IMR-90 (cell line): ENCODE measurements around the gene KIF12. TPM values are rescaled to one million over a fixed set of nuclear protein-coding genes. Genes with fewer than 3 reads are reported as not detected.

Experiments
- ATAC-seq: fragments of 200-7000 bp; cut with Tn5 transposase; 2 replicates; pipeline ENCODE4 v1.9.1; 2020; ENCODE audit warnings: low read depth, mild to moderate bottlenecking, moderate library complexity
- BruUV-seq: library from RNA; stranded (reverse); fragments of 400-500 nt; replicated peaks from 2 replicates; lab custom pipeline; 2021; lab: Mats Ljungman, UMichigan
- CTCF ChIA-PET: fragments of 300-600 bp; formaldehyde crosslinking; extraction: SDS; loops from one replicate; lab custom pipeline; 2021; ENCODE audit warnings: antibody characterized with exemption; lab: Yijun Ruan, JAX
- POLR2A ChIA-PET: fragments of 300-600 bp; sonication (Branson Sonifier 250); formaldehyde crosslinking; loops from one replicate; lab custom pipeline; 2022; ENCODE audit warnings: antibody characterized with exemption; ENCODE audit not compliant: unreplicated experiment; lab: Charles Lee
- DNase-seq: peaks from one replicate; pipeline ENCODE4 v3.0.0; 2013
- H2AFZ ChIP-seq: replicated peaks from 2 replicates; pipeline ENCODE3; 2013; ENCODE audit warnings: low read length, mild to moderate bottlenecking; ENCODE audit not compliant: poor library complexity
- H2AK5ac ChIP-seq: 2 replicates; pipeline ENCODE4 v1.6.1; 2013; ENCODE audit warnings: low read depth, low read length, inconsistent platforms
- H2AK9ac ChIP-seq: replicated peaks from 2 replicates; pipeline ENCODE3; 2013; ENCODE audit warnings: mild to moderate bottlenecking, low read depth, low read length, moderate library complexity; ENCODE audit not compliant: poor library complexity
- H2BK120ac ChIP-seq: 2 replicates; pipeline ENCODE4 v1.6.1; 2013; ENCODE audit warnings: low read depth, low read length, inconsistent platforms
- H2BK15ac ChIP-seq: 3 replicates; pipeline ENCODE4 v1.6.1; 2013; ENCODE audit warnings: low read depth, low read length, inconsistent platforms
- H2BK20ac ChIP-seq: 2 replicates; pipeline ENCODE4 v1.6.1; 2013; ENCODE audit warnings: low read depth, mild to moderate bottlenecking, inconsistent platforms, low read length, moderate library complexity
- H2BK5ac ChIP-seq: 2 replicates; pipeline ENCODE4 v1.6.1; 2013; ENCODE audit warnings: mild to moderate bottlenecking, low read depth, low read length, inconsistent platforms; ENCODE audit not compliant: poor library complexity, severe bottlenecking
- H3K14ac ChIP-seq: replicated peaks from 2 replicates; pipeline ENCODE4 v1.6.1; 2013; ENCODE audit warnings: low read depth, low read length, inconsistent platforms
- H3K18ac ChIP-seq: 2 replicates; pipeline ENCODE4 v1.6.1; 2013; ENCODE audit warnings: low read depth, low read length, control low read depth
- H3K23ac ChIP-seq: 2 replicates; pipeline ENCODE4 v1.6.1; 2013; ENCODE audit warnings: low read depth, low read length, inconsistent platforms
- H3K27ac ChIP-seq: 2 replicates; pipeline ENCODE4 v1.5.1; 2013; ENCODE audit warnings: mild to moderate bottlenecking, control low read depth, low read length; ENCODE audit not compliant: insufficient read depth
- H3K27me3 ChIP-seq: 2 replicates; pipeline ENCODE4 v1.6.1; 2013; ENCODE audit warnings: low read length; ENCODE audit not compliant: control insufficient read depth, insufficient read depth
- H3K36me3 ChIP-seq: 2 replicates; pipeline ENCODE4 v1.6.1; 2013; ENCODE audit warnings: low read length, mixed read lengths; ENCODE audit not compliant: control insufficient read depth, insufficient read depth
- H3K4ac ChIP-seq: 2 replicates; pipeline ENCODE4 v1.6.1; 2013; ENCODE audit warnings: low read depth, low read length, inconsistent platforms
- H3K4me1 ChIP-seq: 2 replicates; pipeline ENCODE4 v1.6.1; 2013; ENCODE audit warnings: low read length, mixed read lengths; ENCODE audit not compliant: control insufficient read depth, insufficient read depth
- H3K4me2 ChIP-seq: 2 replicates; pipeline ENCODE4 v1.6.1; 2013; ENCODE audit warnings: low read depth, mild to moderate bottlenecking, control low read depth, low read length, moderate library complexity
- H3K4me3 ChIP-seq: 2 replicates; pipeline ENCODE4 v1.5.1; 2013; ENCODE audit warnings: low read depth, mild to moderate bottlenecking, control low read depth, low read length, moderate library complexity; ENCODE audit not compliant: insufficient read depth
- H3K56ac ChIP-seq: 2 replicates; pipeline ENCODE4 v1.6.1; 2013; ENCODE audit warnings: low read length, inconsistent platforms; ENCODE audit not compliant: insufficient read depth; ENCODE audit errors: extremely low read depth
- H3K79me1 ChIP-seq, 2 experiments: 2 replicates each; pipeline ENCODE4 v1.6.1; 2013; ENCODE audit warnings: low read length in 2 of 2, inconsistent platforms in 1 of 2, low read depth in 1 of 2
- H3K9ac ChIP-seq: 2 replicates; pipeline ENCODE4 v1.6.1; 2013; ENCODE audit warnings: low read depth, low read length, control low read depth
- H3K9me1 ChIP-seq: 2 replicates; pipeline ENCODE4 v1.6.1; 2013; ENCODE audit warnings: low read length, inconsistent platforms; ENCODE audit not compliant: insufficient read depth
- H3K9me3 ChIP-seq: 2 replicates; pipeline ENCODE4 v1.6.1; 2013; ENCODE audit warnings: low read length; ENCODE audit not compliant: control insufficient read depth, insufficient read depth
- H4K20me1 ChIP-seq: 2 replicates; pipeline ENCODE4 v1.6.1; 2013; ENCODE audit warnings: low read length, inconsistent platforms; ENCODE audit not compliant: insufficient read depth
- H4K5ac ChIP-seq: 2 replicates; pipeline ENCODE4 v1.6.1; 2013; ENCODE audit warnings: mild to moderate bottlenecking, low read depth, low read length, control low read depth
- H4K8ac ChIP-seq, 2 experiments: 2 replicates each; pipeline ENCODE4 v1.6.1; 2013; ENCODE audit warnings: low read depth in 2 of 2, low read length in 2 of 2, control low read depth in 1 of 2, inconsistent platforms in 1 of 2
- H4K91ac ChIP-seq: 2 replicates; pipeline ENCODE4 v1.6.1; 2013; ENCODE audit warnings: low read depth, low read length, inconsistent platforms; ENCODE audit not compliant: insufficient read depth
- BHLHE40 ChIP-seq: fragments of 150-350 bp; IDR thresholded peaks from 2 replicates; pipeline ENCODE4 v1.6.1; 2016; ENCODE audit warnings: mild to moderate bottlenecking, low read depth, low read length
- CEBPB ChIP-seq: IDR thresholded peaks from 2 replicates; pipeline ENCODE4 v1.6.1; 2012; ENCODE audit warnings: low read depth, low read length, improper control_type of control experiment
- CHD1 ChIP-seq: IDR thresholded peaks from 2 replicates; pipeline ENCODE4 v1.6.1; 2012; ENCODE audit warnings: low read depth, low read length, improper control_type of control experiment
- ELK1 ChIP-seq: fragments of 150-350 bp; IDR thresholded peaks from 2 replicates; pipeline ENCODE4 v1.6.1; 2016; ENCODE audit warnings: low read depth, mild to moderate bottlenecking, low read length, moderate library complexity, borderline replicate concordance
- FOS ChIP-seq: fragments of 150-350 bp; IDR thresholded peaks from 2 replicates; pipeline ENCODE4 v1.6.1; 2016; ENCODE audit warnings: low read depth, low read length
- MAFK ChIP-seq: IDR thresholded peaks from 2 replicates; pipeline ENCODE4 v1.6.1; 2012; ENCODE audit warnings: low read depth, low read length, improper control_type of control experiment
- MAZ ChIP-seq: IDR thresholded peaks from 2 replicates; pipeline ENCODE4 v1.6.1; 2012; ENCODE audit warnings: low read depth, mild to moderate bottlenecking, low read length, improper control_type of control experiment, moderate library complexity, borderline replicate concordance
- MXI1 ChIP-seq: IDR thresholded peaks from 2 replicates; pipeline ENCODE4 v1.6.1; 2012; ENCODE audit warnings: low read depth, mild to moderate bottlenecking, low read length, moderate library complexity, borderline replicate concordance
- NFE2L2 ChIP-seq: fragments of 150-350 bp; IDR thresholded peaks from 2 replicates; pipeline ENCODE4 v1.6.1; 2016; ENCODE audit warnings: low read depth, mild to moderate bottlenecking, low read length
- POLR2A ChIP-seq: IDR thresholded peaks from 2 replicates; pipeline ENCODE4 v1.6.1; 2012; ENCODE audit warnings: mild to moderate bottlenecking, low read depth, low read length
- RAD21 ChIP-seq: IDR thresholded peaks from 2 replicates; pipeline ENCODE4 v1.6.1; 2012; ENCODE audit warnings: low read length, improper control_type of control experiment
- RCOR1 ChIP-seq: IDR thresholded peaks from 2 replicates; pipeline ENCODE4 v1.6.1; 2012; ENCODE audit warnings: mild to moderate bottlenecking, low read length, improper control_type of control experiment; ENCODE audit not compliant: insufficient replicate concordance
- RFX5 ChIP-seq: IDR thresholded peaks from 2 replicates; pipeline ENCODE4 v1.8.0; 2012; ENCODE audit warnings: low read depth, mild to moderate bottlenecking, low read length, moderate library complexity
- WGBS, 2 experiments: methylation state at CpG; one replicate each; pipeline versions ENCODE4 v1.1.5 to v1.1.7; 2013; ENCODE audit warnings: missing lambda C conversion rate in 2 of 2; ENCODE audit not compliant: insufficient read length in 1 of 2; ENCODE audit errors: extremely low coverage in 2 of 2; 5-methylcytosine and 5-hydroxymethylcytosine counted together
- dilution Hi-C: fragments of 300-500 bp; cut with HindIII; formaldehyde crosslinking; loops from one replicate; pipeline ENCODE4 v1.14.3; 2018; ENCODE audit warnings: low sequenced_read_pairs; ENCODE audit not compliant: unreplicated experiment
- in situ Hi-C: fragments of 300-500 bp; cut with MboI; formaldehyde crosslinking; loops from 3 replicates; pipeline ENCODE4 v1.14.3; 2019; ENCODE audit warnings: low sequenced_read_pairs, inconsistent platforms, mixed read lengths
- intact Hi-C: fragments of 100-400 bp; cut with micrococcal nuclease; formaldehyde crosslinking; loops from 2 replicates; pipeline ENCODE4 v1.10.0; 2022
- polyA plus RNA-seq, 3 experiments: library from polyadenylated mRNA; depleted of rRNA; stranded (reverse); fragments of >200 nt; gene quantifications; 2 replicates each; pipeline ENCODE4 v1.2.3, GENCODE V29; 2012; ENCODE audit warnings: low replicate concordance in 1 of 3
- total RNA-seq: library from RNA; depleted of rRNA; stranded (reverse); fragments of >200 nt; gene quantifications from 2 replicates; pipeline ENCODE4 v1.2.3, GENCODE V29; 2012
- TF ChIP-seq, protein P1 (sequence below): conservative IDR thresholded peaks from 2 replicates; pipeline ENCODE4 v1.5.1; 2012; ENCODE audit warnings: mild to moderate bottlenecking, low read depth, low read length, improper control_type of control experiment
- TF ChIP-seq, protein P2 (sequence below): fragments of 150-350 bp; IDR thresholded peaks from 2 replicates; pipeline ENCODE4 v1.6.1; 2017; ENCODE audit warnings: mild to moderate bottlenecking, antibody characterized with exemption, low read length, low read depth

KIF12 gene
- total and polyA plus RNA-seq, 2 of the 4 experiments (the other 2 are of a cell fraction): not detected

- Histone ChIP-seq H3K9me3 (no peaks in the 10 kb centered on the region), H3K9ac (no peak overlapping the region), H3K14ac (no peak overlapping the region), H3K27me3 (peaks cover 13% of the 10 kb centered on the region), H3K4me1 (no peaks in the 10 kb centered on the region), H3K4me2 (no peak overlapping the region), H4K5ac (no peak overlapping the region), H3K4me3 (no peak overlapping the region), H3K9me1 (0 out of 2 replicates have a peak, but pooled peaks cover 4% of the 10 kb centered on the region), H2AK9ac (no peak overlapping the region), H2BK20ac (no peak overlapping the region), H2BK120ac (no peak overlapping the region), H3K79me1 (no peaks in the 10 kb centered on the region), H3K56ac (no peak overlapping the region), H4K20me1 (no peaks in the 10 kb centered on the region), H3K4ac (no peak overlapping the region), H4K8ac (no peak overlapping the region), H3K36me3 (peaks cover 4% of the 10 kb centered on the region; the same call in 1 of the 2 replicates), H3K18ac (no peak overlapping the region), H3K23ac (no peak overlapping the region), H2BK5ac (no peak overlapping the region), H2BK15ac (no peak overlapping the region), H2AK5ac (no peak overlapping the region), H2AFZ (no peak overlapping the region), H4K91ac (no peak overlapping the region), H3K27ac (no peak overlapping the region)
- DNase-seq: no peak
- BruUV-seq: no TSS peak
- dilution Hi-C loops: no loop called here
- intact Hi-C loops: no loop called here
- ChIA-PET POLR2A (no interaction called here), CTCF (no interaction called here)
- TF ChIP-seq MXI1 (no peak), CEBPB (no peak), BHLHE40 (no peak), RCOR1 (no peak), FOS (no peak), POLR2A (no peak), MAFK (no peak), ELK1 (no peak), RAD21 (no peak), NFE2L2 (no peak), CHD1 (no peak), MAZ (no peak), RFX5 (no peak)
- TF ChIP-seq, protein P1, sequence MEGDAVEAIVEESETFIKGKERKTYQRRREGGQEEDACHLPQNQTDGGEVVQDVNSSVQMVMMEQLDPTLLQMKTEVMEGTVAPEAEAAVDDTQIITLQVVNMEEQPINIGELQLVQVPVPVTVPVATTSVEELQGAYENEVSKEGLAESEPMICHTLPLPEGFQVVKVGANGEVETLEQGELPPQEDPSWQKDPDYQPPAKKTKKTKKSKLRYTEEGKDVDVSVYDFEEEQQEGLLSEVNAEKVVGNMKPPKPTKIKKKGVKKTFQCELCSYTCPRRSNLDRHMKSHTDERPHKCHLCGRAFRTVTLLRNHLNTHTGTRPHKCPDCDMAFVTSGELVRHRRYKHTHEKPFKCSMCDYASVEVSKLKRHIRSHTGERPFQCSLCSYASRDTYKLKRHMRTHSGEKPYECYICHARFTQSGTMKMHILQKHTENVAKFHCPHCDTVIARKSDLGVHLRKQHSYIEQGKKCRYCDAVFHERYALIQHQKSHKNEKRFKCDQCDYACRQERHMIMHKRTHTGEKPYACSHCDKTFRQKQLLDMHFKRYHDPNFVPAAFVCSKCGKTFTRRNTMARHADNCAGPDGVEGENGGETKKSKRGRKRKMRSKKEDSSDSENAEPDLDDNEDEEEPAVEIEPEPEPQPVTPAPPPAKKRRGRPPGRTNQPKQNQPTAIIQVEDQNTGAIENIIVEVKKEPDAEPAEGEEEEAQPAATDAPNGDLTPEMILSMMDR: no peak
- TF ChIP-seq, protein P2, sequence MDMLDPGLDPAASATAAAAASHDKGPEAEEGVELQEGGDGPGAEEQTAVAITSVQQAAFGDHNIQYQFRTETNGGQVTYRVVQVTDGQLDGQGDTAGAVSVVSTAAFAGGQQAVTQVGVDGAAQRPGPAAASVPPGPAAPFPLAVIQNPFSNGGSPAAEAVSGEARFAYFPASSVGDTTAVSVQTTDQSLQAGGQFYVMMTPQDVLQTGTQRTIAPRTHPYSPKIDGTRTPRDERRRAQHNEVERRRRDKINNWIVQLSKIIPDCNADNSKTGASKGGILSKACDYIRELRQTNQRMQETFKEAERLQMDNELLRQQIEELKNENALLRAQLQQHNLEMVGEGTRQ: no peak
- 94% methylated on average over 9 of the region's 12 CpGs; no CpG with 5 or more reads in 1 of the 2 experiments for WGBS, 2 experiments
- ATAC-seq: no peak
- in situ Hi-C loops: no loop called here
These were observed 37.8 kb downstream of the KIF12 start for GRCh38 chr9:114061292-114061691.
